GM12864 (cell line): ENCODE measurements around the gene MGRN1.
A peak's percentile ranks its signal among the peaks of the same experiment; 100 is the strongest.

Experiments used
- DNase-seq: peaks from one replicate; pipeline ENCODE4 v3.0.0-alpha.2; 2011; ENCODE audit warnings: low read depth
- H3K4me3 ChIP-seq: 2 replicates; pipeline ENCODE4 v1.5.1; 2011; ENCODE audit warnings: mild to moderate bottlenecking, low read depth, low read length, control low read depth
- TF ChIP-seq, protein P1 (sequence below): IDR thresholded peaks from 2 replicates; pipeline ENCODE4 v1.5.1; 2011; ENCODE audit warnings: low read depth, mild to moderate bottlenecking, moderate library complexity, low read length, control low read depth, inconsistent platforms; ENCODE audit errors: missing control alignments

MGRN1 gene

DNA sequence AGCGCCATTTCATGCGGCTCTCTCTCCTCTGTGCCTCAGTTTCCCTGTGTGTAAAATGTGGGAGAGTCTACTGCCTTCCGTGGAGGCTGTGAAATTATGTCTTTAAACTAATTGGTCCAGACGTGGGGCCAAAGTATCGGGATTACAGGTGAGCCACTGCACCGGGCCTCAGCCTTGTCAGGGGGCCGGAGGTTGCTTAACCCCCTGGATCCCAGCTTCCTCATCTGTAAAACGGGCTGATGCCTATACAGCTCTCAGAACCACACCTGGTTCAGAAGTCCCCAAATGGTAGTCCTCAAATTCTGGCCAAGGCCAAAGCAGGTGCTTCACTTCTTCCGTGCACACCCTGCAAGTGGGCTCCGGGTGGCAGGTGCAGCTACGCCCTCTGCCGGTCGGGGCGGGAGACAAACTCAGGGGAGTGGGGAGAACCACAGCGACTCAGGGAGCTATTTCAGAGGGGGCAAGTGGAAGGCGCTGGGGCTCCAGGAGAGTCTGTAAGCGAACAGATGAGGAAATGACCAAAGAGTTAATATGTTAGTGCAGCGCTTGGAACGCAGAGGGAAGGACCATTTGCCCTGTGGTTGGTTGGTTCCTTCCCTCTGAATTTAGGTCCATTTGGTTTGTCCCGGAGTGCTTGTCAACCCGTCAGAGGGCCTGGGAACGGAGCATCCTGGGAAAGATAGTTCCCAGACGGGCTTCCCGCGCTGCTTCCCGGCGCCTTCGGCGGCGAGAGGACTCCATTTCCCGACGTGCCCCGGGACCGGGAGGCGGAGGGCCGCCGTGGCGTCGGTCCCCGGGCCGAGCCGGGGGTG lies at the start of gene MGRN1:
Gene MGRN1 (plus strand): TSS at position 812 of the 812 bp plus-strand sequence. CDS start 135 bp downstream, outside the sequence.
- DNase-seq, result peak; percentile 94
- TF ChIP-seq, protein P1, sequence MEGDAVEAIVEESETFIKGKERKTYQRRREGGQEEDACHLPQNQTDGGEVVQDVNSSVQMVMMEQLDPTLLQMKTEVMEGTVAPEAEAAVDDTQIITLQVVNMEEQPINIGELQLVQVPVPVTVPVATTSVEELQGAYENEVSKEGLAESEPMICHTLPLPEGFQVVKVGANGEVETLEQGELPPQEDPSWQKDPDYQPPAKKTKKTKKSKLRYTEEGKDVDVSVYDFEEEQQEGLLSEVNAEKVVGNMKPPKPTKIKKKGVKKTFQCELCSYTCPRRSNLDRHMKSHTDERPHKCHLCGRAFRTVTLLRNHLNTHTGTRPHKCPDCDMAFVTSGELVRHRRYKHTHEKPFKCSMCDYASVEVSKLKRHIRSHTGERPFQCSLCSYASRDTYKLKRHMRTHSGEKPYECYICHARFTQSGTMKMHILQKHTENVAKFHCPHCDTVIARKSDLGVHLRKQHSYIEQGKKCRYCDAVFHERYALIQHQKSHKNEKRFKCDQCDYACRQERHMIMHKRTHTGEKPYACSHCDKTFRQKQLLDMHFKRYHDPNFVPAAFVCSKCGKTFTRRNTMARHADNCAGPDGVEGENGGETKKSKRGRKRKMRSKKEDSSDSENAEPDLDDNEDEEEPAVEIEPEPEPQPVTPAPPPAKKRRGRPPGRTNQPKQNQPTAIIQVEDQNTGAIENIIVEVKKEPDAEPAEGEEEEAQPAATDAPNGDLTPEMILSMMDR, result peak; percentile 96
- peak within 1 kb of the TSS; percentile 81 for H3K4me3 ChIP-seq

DNA sequence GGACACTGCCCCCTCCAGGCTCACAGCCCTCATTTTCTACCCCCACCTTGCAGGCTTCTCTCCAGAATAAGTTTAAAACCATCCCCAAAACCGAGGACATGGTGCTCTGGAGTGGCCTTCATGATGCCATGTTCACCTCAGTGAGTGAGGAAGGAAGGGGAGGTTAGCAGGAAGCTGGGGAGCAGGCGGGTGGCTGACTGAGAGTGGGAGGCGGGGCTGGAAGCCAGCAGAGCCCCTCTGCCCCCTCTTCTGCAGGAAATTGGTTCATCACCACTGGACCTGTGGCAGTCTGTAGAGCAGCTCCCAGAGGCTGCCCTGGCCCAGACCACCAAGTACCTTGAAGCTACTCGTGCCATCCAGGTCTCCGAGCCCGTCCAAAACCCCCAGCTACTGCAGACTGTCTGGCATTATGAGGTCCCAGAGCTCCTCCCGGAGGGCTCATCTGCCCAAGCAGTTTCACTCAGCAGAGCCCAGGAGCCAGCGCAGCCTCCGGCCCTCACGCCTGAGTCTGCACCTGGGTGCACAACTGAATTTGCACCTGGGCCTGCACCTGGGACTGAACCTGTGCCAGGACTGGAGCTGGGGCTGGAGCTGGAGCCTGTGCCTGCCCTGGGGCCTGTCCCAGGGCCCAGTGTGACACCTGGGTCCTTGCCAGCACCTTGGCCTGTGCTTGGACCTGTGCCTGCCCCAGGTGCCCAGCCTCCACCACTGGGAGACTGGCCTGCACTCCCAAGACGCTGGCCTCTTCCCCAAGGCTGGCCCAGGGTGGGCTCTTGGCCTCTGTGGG lies 49.5 kb upstream of the MGRN1 start:
- TF ChIP-seq, protein P1, result no peak
- DNase-seq, result no peak
- no peak overlapping the region for H3K4me3 ChIP-seq

DNA sequence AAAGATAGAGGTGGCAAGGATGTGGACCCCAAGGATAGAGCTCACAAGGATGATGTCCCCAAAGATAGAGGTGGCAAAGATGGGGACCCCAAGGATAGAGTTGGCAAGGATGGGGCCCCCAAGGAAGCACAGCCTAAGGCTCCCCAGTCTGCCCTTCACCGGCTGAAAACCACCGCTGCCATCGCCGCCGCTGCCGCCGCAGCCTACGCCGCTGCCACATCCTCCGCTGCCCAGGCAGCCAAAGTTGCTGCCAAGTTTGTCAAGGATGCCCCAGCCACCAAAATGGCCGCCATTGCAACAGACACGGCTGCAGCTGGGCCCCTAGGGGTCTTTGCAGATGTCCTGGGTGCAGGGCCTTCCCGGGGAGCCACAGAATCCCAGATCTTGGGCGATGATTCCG lies 48.6 kb upstream of the MGRN1 start:
- TF ChIP-seq, protein P1, result no peak
- DNase-seq, result no peak
- H3K4me3 ChIP-seq, result no peak overlapping the region

DNA sequence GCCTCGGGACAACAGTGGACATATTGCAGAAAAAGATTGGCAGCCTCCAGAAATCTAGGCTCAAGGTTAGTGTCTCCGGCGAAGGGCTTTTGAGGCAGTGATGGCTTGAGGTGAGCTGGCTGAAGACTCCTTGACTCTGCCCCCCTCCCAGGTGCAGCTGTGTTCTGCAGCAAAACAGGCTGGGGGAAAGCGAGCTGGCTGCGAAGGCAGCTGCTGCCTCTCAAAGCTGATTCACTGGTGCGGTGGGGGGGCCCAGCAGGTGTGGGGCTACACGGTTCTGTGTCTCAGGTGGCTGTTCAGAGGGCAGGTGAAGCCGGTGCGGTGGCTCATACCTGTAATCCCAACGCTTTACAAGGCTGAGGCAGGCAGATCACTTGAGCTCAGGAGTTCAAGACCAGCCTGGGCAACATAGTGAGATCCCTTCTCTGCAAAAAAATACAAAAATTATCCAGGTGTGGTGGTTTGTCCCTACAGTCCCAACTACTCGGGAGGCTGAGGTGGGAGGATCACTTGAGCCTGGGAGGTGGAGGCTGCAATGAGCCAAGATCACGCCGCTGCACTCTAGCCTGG lies 45.6 kb upstream of the MGRN1 start:
- TF ChIP-seq, protein P1, result no peak
- H3K4me3 ChIP-seq, result no peak overlapping the region
- no peak for DNase-seq

DNA sequence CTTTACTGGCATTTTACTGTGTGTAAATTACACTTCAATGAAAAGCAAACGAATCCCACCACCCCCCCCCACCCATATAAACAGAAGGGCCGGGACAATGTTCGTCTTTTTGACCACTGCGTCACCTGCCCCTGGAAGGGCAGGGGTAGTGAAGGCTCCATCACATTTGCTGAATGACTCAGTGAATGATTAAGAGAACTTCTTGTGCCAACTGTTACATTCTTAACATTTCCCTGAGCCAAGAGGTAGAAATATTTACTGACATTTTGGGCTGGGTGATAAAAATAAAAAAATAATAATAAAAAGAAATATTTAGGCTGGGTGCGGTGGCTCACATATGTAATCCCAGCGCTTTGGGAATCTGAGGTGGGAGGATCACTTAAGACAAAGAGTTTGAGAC lies 44.4 kb upstream of the MGRN1 start:
- no peak overlapping the region for H3K4me3 ChIP-seq
- TF ChIP-seq, protein P1, result no peak
- no peak for DNase-seq

DNA sequence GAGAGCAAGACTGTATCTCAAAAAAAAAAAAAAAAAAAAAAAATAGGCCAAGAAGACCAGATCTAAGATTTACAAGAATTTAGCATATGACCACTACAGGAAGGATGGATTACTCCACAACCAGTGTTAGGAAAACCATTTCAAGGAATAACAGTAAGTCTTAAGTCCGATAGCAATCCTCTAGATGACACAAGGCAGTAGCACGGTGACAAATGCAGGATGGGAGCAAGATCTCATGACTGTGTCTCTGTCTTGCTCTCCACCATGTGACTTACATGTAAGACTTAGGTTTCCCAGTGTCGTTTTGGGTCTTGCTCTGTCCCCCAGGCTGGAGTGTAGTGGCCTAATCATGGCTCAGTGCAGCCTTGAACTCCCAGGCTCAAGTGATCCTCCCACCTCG lies 40.7 kb upstream of the MGRN1 start:
- TF ChIP-seq, protein P1, result no peak
- H3K4me3 ChIP-seq, result no peak overlapping the region
- no peak for DNase-seq
